Hypothalamus (tissue), 51 donors: Measurements from ENCODE around the gene FTH1.
A peak's percentile ranks its signal among the peaks of the same experiment; 100 is the strongest.

ENCODE experiments used
- DNase-seq, 51 donors: peaks; one replicate each; lab custom pipeline; 2025; lab: John Stamatoyannopoulos, UW

Gene FTH1

DNA sequence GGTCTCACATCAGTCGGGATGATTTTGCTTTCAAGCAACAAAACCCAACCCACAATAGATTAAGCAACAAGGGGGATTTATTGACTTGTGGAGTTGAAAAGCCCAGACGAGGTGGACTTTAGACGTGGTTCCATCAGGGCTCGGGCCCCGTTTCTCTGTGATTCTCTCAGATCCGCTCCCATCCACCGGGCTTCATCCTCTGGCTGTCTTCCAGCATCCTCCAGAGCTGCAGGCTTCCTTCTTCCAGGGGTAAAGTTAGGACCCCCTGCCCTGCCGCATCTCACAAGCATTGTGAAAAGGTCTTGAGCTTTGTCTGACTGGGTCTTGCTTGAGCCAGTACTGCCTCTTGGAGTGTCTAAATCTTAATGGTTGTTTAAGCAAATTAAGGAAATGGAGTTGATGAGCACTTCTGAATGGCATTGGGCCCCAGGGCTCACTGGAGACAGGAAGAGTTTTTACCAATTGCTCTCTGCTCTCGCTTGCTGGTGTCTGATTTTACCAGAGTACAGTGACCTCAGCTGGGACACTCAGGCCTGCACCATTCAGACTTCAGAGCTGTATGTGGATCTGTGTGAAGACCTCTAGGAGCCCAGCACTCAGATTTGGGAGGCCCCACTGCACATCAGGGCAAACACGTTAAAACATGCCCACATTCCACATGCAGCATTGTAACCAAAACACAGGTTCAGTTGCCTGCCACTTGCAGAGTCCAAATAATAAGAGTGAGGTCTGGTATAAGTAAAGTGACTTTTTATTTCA lies 13.5 kb upstream of the FTH1 start:
- DNase-seq = no peak

DNA sequence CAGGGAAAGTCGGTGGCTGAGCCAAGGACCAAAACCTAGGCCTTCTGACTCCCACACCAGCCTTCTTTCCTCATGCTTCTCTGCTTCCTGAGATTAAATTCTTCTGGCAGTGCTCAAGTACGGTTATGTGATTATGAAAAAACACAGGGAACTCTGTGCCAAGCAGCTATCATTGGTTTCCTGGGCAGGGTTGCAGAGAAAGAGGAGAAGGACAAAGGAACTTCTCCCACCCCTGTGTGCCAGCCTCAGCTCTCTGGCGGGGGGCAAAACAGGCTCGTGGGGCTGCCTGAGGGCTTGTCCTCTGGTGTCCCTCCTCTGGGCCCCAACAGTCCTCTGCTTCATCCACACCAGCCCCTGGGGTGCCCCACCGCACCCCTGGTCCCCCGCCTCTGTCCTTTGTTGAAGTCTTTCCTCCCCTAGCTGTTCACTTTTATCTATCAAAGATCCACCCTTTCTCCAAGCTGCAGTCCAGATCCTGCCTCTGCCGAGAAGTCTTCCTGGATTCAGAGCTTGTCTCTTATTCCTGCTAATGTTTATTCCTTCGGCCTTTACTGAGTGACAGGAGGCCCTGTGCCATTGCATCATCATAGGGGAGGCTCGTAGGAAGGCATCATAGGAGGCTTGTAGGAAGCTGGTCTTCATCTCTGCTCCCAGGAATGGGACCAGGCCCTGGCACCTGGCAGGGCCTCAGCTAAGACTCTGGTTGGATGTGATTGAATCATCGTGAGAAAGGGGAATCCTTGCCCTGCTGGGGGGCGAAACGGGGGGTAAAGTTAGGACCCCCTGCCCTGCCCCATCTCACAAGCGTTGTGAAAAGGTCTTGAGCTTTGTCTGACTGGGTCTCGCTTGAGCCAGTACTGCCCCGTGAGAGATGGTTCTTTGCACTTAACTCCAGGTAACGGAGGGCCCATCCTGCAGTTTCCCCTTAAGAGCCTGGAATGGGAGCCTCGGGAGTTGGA lies 11.5 kb upstream of the FTH1 start:
- no peak for DNase-seq

DNA sequence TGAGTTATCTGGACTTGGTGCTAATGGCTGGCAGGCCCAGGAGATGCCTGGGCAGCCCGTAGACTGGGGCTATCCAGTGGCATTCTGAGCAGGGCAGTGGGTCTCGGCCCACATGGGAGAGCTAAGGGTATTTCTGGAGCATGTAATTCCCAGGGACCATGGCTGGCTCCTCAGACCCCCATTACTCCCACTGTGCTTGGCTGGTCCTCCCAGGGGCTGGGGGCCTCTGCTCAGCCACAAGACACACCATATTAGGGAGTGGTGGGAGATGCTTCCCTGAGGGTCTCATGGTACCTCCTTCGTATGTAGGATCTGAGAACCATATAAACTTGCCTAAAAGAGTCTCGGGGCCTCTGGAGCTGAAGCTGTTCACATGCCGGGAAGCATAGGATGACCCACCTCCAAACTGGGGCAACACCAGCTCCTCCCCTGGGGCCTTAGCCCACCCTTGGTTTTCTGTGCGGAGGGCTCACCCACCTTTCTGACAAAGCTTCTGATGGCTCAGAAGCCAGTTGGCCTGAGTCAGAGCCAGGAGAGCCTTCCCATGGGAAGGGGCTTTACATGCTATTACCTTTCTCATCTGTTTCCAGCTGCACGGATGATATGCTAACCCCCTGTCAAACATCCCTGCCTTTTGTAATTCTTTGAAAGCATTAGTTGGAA lies 9.5 kb upstream of the FTH1 start:
- DNase-seq = no peak

DNA sequence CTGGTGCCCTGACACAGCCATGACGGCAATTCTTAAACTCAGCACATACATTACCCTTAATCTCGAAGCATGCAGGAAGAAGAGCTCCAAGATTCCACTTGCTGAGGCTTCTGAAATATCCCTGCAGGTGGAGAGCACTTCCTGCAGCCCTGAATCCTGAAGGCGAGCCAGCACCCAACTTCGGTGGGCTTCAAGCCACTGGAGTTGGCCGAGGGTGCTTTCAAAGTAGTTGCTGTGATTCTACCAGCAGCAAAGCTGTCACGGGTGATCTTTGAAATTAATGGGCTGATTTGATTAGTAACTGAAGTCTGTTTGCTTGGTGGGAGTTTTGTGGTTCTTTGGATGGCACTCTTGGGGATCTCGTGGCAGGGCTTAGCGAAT lies 9.0 kb upstream of the FTH1 start:
- DNase-seq = no peak

DNA sequence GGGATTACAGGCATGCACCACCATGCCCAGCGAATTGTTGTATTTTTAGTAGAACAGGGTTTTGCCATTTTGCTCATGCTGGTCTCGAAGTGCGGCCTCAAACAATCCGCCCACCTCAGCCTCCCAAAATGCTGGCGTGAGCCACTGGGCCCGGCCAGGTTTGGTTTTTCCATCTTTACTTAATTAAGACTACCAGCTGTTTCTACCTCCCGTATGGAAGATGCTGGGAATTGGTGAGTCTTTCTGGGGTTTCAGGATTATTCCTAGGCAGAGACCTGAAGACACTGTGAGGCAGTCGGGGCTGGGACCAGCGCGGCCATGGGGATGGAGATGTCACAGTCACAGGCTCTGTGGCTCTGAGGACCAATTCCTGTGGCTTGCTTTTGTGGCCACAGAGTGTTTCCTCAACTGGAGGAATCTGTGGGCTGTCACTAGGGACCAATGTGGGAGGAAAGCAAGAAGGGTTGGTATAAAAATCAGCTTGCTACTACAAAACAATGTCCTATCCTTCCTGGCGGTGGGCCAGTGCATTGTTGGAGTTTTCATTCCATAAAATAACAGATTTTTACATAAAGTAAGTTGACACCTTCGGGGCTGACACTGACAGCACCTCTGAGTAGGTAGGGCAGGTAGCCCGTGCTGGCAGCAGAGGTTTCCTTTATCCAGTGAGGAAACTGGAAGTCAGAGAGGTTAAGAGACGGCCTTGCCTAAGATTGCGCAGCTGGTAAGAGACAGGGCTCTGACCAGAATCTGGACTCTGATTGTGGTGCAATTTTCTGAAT lies 8.4 kb upstream of the FTH1 start:
- no peak for DNase-seq

DNA sequence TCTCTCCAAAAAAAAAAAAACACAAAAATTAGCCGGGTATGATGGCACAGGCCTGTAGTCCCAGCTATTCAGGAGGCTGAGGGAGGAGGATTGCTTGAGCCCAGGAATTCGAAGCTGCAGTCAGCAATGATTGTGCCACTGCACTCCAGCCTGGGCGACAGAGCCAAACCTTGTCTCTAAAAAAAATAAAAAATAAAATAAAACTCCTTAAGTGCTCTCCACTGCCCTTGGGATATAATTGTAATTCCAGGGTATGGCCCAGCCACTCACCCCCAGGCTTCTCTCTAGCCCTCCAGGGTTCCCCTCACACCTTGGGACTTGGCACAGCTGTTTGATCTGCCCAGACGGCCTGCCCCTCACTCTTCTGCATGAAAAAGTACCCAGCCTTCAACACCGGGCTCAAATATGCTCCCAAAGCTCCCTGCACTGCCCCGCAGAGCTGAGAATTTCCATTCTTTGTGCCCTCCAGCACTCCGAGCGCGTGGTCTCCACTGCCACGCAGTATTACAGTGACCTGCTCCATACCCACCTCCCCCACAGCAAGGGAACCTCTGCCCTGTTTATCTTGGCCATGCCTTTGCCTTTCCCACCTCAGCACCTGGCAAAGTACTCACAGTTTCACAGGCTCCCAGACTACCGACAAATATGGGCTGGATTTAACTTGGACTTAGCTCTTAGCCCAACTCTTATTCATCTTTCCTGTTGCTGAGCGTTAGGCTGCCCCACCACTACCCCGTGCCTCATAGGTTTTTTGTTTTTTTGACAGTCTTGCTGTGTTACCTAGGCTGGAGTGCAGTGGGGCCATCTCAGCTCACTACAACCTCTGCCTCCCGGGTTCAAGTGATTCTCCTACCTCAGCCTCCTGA lies 7.6 kb upstream of the FTH1 start:
- DNase-seq = no peak

DNA sequence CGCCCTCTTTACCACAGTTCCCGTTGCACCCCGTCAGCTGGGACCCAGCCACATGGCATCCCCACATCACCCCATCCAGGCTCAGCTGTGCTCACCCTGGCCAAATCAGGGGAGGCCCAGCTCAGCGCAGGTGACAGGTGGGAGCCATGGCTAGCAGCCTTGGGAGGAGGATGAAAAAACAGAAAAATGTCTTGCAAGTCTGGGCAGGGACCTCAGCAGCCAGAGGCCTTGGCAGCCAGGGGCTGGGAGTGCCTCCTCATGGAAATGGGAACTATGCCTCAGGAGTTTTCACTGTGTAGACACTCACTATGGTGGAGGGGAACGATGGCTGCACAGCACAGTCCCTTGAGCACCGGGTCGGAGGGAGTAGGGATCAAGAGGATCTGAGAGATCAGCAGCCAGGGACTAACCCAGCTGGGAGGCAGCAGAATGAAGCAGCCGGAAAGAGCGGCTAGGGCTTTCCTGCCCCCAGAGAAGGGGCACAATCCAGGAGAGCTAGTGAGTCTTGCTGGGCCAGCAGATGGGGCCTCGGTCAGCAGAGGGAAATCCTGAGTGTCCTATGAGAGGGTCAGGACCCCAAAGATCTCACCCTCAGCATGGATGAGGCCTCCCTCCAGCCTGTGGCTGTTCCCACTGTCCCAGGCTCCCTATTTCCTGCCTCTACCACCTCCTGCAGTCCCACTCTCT lies 6.2 kb upstream of the FTH1 start:
- DNase-seq = no peak

DNA sequence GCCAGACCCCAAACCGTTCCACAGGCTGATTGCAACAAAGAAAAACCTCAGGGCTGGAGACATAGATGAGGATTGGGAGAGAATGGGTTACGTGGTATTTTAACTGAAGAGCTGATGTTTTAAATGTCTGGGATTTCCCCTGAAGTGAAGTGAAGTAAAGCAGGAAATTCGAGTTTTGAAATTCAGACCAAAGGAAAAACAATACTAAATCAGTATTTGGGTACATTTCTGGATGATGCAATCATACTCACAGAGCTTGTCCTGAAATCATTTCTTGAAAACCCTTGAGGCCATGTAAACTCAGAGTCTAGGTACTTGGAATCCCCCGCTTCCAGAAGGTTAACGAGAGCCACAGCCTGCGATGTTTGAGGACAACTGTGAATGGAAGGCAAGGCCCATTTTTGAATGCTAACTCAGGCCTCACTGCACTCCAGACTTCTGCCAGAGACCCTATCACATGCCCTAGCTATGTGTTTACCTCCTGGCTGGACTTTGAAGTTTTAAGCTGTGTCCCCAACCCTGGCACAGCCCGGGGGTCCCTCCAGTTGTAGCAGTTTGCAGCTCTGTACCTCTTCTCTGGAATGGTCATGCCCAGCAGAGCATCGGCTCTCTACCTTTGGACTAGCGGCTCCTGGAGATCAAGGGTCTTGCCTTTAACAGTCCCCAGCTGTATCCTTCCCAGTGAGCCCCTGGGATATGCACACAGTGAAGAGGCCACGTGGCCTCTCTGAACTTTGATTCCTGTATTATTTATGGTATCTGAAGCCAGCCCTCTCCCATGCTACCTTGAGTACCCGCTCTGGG lies 5.4 kb upstream of the FTH1 start:
- DNase-seq = no peak

DNA sequence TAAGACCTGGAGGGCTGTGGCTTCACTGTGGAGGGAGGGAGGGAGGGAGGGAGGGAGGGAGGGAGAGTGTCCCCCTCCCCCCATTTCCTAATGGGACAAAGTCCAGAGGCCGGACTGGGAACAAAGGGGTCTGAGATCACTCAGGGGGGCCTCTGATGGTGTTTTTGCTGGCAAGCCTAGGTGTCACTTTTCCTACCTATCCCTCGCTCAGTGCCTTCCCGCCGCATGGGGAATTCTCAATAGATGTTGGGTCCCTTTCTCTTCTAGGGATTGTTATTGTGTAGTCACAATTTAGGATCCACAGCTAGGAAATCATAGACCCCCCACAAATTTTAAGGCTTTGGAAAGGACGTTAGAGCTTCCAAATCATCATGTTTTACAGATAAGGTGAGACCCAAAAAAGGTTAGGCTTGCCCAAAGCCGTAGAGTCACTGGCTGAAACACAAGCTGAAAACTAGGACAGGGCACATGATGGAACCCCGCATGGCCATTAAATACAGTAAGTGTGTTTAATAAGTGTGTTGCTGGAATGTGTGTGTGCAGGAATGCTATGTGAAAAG lies 4.8 kb upstream of the FTH1 start:
- no peak for DNase-seq

DNA sequence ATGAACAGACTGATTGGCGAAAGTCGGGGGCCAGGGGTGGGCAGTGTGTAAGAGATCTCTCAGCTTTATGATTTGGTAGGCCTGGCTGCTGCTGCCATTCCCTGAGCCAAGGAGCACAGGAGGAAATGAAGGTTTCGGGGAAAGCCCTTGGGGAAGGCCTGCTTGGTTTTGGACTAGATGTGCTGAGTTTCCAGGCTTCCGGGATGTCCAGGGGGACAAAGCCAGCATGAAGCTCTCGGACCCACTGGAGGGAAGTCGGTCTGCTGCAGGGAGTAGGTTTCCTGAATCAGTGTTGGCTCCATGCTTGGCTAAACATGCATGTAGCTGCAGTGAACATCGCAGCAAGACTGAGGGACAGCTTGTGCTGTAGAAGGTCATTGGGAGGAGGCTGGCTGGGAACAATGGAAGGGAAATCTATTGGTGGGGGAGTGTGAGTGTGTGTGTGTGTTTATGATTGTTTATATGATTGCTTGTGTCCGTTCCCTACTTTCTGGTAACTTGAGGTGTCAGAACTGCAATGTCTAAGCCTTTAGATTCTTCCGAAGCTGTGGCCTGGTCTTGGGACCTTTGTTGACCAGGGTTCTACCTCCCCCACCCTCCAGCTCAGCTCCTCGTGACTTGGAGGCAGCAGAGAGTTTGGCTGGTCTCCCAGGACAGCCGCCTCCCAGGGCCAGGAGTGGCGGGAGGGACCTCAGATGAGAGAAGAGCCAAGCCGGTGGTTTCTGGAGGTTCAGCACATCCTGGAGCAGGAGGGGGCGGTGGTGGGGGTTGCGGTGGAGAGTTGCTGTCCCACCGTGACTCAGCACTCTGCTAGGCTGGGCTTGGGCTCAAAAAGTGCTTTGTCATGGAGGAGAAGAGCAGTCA lies 4.0 kb upstream of the FTH1 start:
- DNase-seq = peak; percentile 58 to 98 (median 92)

DNA sequence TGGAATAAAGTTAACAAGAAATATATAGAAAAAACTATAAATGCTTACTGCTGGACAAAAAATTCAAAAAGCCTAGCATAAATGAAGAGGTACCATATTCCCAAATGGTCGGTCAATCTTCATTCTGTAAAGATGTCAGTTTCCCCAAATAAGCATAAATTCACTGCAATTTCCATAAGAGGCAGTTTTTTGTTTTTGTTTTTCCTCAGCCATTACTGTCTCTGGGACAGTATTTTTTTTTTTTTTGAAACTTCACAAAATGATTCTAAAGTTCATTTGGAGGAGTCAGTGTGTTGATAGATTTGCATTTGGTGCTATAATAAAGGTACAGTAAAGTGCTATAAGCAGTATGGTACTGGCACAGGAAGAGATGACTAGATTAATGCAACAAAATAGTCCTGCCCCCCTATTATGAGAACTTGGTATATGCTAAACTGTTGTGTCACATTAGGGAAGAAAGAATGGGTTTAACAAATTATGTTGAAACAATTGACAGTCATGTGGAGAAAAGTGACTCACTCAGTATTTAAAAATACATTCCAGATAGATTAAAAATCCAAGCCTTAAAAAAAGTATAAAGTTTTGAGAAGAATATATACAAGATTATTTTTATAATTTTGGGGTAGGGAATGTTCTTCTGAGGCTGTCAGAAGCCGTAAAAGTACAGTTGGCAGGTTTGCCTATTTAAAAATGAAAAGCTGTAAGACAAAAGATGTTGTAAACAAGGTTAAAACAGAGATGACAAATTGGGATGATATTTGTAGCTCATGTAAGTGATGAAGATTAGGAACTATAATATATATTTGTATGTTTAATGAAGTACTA lies 2.6 kb upstream of the FTH1 start:
- DNase-seq = peak in 1 of 51 donors; percentile 37

DNA sequence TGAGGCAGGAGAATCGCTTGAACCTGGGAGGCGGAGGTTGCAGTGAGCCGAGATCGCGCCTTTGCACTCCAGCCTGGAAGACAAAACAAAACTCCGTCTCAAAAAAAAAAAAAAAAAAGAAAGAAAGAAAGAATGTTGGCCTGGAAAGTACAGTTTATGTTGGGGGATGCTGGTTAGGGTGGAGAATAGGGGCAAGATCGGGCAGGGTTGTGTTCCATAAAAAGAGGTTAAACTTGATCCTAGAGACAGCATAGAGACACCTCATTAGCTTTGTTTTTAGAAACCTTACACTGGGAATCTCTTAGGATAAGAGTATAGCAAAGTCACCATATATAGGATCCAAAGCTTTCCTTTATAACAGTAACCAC lies 1.9 kb upstream of the FTH1 start:
- no peak for DNase-seq

DNA sequence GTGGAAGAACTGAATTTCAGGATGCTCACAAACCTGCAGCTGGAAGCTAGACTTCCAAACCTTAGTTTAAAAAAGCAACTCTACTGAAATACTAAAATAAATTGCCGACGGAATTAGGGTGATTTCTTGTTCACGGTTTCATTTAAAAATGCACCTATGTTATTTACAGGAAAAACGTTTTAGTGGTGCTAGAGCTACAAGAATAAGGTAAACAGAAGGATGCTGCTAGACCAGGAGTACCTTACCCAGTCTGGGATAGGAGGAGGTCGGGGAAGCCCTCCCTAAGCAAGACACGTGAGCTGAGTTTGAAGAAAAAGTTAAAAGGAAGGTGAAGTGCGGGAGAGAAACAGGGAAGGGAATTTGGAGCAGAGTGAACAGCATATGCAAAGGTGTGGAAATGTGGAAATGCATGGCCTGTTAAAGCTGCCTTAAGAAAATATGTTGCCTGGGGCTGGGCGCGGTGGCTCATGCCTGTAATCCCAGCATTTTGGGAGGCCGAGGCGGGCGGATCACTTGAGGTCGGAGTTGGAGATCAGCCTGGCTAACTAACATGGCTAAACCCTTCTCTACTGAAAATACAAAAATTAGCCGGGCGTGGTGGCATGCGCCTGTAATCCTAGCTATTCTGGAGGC lies 1.4 kb upstream of the FTH1 start:
- no peak for DNase-seq

DNA sequence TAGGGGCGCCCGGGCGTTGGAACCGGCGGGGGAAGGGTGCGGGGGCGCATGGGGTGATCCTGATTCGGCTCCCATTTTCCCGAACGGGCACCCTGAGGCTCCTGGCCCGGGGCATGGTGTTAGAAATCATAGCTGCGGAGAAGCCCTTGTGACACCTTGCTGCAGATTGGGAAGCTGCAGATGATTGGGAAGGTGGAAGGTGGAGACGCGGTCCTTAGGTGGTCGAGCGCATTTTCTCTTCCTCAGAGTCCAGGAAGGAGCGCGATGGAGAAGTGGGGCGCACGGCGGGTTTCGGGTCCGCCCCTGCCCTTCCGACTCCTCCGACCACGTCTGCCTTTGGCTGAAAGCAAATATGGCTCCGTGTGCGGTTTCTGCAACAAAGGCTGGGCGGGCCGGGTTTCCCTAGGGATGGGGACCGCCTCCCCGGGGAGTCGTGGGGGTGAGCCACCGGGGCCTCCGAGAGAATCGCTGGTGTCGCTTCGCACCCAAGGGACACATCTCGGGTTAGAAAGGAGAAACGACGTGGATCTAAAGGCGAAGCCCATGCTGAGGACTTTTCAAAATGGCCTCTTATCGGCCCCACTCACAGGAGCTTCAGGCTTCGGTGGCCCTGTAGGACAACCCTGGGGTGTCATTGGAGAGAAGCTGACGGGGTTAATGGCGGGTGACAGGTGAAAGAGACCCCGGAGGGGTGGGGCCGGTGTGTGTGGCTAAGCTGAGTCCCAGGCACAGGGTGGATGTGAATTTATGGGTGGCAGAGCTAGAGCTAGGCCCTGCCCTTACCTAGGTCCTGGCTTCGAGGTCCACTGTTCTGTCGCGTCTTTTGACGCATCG lies 707 bp upstream of the FTH1 start:
- DNase-seq = peak in 31 of 51 donors; percentile 39 to 94 (median 68)

DNA sequence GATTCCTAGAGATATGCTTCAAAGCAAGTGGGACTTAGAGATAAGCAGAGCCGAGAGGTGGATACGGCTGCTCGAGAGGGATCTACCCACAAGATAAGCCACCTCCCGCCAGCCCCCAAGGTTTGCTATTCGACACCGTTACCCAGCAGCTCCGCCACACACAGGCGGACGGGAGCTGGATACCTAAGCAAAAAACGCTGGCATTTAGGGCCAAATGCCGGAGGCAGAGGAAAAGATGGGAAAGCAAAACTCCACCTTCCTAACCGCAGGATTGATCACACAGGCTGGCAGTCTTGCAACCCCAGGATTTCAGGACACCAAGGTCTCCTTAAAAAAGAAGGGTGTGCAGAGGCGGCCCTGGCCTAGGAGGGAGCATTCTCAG lies 709 bp downstream of the FTH1 start:
- DNase-seq = peak in 3 of 51 donors; percentile 55 to 83 (median 73)
